ENCODE results near the gene SBK2. TPM values are rescaled to one million over a fixed set of nuclear protein-coding genes. Genes with fewer than 3 reads are reported as not detected.

SBK2 gene
- total RNA-seq, 3 donors from 2014 or later (not counting 1 experiment from before 2014, with no cell fraction given), result not detected

DNA sequence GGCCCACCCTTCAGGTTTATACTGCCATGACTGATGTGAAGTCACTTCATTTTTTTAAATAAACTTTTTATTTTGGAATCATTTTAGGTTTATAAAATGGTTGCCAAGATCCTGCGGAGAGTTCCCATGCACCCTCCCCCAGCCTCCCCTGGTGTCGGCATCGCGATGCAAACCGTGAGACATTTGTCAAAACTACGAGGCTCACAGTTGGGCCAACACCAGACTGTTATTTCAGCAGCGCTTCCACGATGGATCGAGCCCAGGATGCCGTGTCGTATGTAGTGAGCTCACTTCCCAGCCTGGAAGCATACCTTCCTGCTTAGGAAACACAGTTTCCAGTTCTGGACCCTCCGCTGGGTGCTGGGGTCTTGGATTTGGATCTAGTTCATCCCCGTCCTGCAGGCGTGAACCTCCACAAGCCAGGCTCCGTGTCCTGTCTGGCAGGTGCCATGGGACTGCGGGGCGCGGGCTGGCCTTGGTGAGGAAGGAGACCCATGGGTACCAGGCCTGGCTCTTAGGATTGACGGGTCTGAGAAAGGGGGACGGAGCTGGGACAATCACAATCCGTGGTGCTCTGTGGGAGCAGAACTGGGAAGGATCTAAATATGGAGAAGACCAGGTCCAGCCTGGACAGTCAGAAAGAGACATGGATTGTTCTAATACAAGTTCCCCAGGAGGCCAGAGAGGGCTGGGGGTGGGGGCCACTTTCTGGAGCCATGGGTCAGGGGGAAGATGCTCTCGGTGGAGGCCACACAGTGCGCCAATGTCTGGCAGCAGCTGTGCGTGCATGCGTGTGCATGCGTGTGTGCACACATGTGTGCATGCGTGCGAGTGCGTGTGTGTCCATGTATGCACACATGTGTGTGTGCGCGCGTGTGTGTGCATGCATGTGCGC lies 2.4 kb upstream of the SBK2 start:
- Mint-ChIP-seq H3K4me1 (no peaks in the 10 kb centered on the region), H3K4me3 (no peak overlapping the region), H3K27ac (no peak overlapping the region), H3K9me3 (no peaks in the 10 kb centered on the region), H3K36me3 (no peaks in the 10 kb centered on the region), H3K27me3 (ENCODE audit: low read depth in 2 of 2) (peaks cover 0 to 7% of the 10 kb centered on the region in 2 donors)
- Histone ChIP-seq H3K9me3 (ENCODE audit: control insufficient read depth, insufficient read depth, low read length) (no peaks in the 10 kb centered on the region), H3K4me1 (ENCODE audit: control insufficient read depth, insufficient read depth, low read length) (no peaks in the 10 kb centered on the region), H3K4me3 (ENCODE audit: low read length) (no peak overlapping the region), H3K27me3 (ENCODE audit: control insufficient read depth, insufficient read depth, low read length) (no peaks in the 10 kb centered on the region), H3K36me3 (ENCODE audit: control insufficient read depth, insufficient read depth, low read length) (no peaks in the 10 kb centered on the region), H3K27ac (ENCODE audit: low read length) (no peak overlapping the region)
- TF ChIP-seq, protein P1, sequence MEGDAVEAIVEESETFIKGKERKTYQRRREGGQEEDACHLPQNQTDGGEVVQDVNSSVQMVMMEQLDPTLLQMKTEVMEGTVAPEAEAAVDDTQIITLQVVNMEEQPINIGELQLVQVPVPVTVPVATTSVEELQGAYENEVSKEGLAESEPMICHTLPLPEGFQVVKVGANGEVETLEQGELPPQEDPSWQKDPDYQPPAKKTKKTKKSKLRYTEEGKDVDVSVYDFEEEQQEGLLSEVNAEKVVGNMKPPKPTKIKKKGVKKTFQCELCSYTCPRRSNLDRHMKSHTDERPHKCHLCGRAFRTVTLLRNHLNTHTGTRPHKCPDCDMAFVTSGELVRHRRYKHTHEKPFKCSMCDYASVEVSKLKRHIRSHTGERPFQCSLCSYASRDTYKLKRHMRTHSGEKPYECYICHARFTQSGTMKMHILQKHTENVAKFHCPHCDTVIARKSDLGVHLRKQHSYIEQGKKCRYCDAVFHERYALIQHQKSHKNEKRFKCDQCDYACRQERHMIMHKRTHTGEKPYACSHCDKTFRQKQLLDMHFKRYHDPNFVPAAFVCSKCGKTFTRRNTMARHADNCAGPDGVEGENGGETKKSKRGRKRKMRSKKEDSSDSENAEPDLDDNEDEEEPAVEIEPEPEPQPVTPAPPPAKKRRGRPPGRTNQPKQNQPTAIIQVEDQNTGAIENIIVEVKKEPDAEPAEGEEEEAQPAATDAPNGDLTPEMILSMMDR (IDR thresholded peaks at IDR 0.05), result no peak
- WGBS (ENCODE audit: insufficient coverage), result 95% methylated on average over 33 of the region's 33 CpGs
- DNase-seq (no peak), ATAC-seq (no peak)
- intact Hi-C loops (cut with micrococcal nuclease), result no loop called here

DNA sequence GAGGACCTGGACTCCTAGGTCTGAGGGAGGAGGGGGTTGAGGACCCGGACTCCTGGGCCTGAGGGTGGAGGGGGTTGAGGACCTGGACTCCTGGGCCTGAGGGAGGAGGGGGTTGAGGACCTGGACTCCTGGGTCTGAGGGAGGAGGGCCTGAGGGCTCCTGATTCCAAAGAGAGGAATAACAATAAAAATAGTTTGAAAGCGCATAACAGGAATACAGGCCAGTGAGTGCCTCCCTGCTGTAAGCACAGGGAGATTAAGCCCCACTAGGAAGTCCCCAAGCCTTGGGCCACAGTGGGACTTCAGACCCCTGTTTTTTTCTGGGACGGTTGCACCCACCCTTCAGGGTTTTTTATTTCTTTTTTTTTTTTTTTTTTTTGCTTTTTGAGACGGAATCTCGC lies 1.2 kb upstream of the SBK2 start:
- no peak overlapping the region for H3K27ac Mint-ChIP-seq
- Histone ChIP-seq H3K9me3 (ENCODE audit: control insufficient read depth, insufficient read depth, low read length) (no peaks in the 10 kb centered on the region), H3K36me3 (ENCODE audit: control insufficient read depth, insufficient read depth, low read length) (no peaks in the 10 kb centered on the region), H3K27me3 (ENCODE audit: control insufficient read depth, insufficient read depth, low read length) (no peaks in the 10 kb centered on the region), H3K4me3 (ENCODE audit: low read length) (no peak overlapping the region), H3K4me1 (ENCODE audit: control insufficient read depth, insufficient read depth, low read length) (no peaks in the 10 kb centered on the region), H3K27ac (ENCODE audit: low read length) (no peak overlapping the region)
- 88% methylated on average over 5 of the region's 5 CpGs for WGBS (ENCODE audit: insufficient coverage)
- no peak overlapping the region for H3K4me3 Mint-ChIP-seq
- ATAC-seq, result no peak
- H3K4me1 Mint-ChIP-seq, result no peaks in the 10 kb centered on the region
- no peaks in the 10 kb centered on the region for H3K36me3 Mint-ChIP-seq
- TF ChIP-seq, protein P1 (IDR thresholded peaks at IDR 0.05), result no peak
- no peak for DNase-seq
- no peaks in the 10 kb centered on the region for H3K9me3 Mint-ChIP-seq
- H3K27me3 Mint-ChIP-seq (ENCODE audit: low read depth in 2 of 2), result peaks cover 0 to 3% of the 10 kb centered on the region in 2 donors
- intact Hi-C loops (cut with micrococcal nuclease), result no loop called here

DNA sequence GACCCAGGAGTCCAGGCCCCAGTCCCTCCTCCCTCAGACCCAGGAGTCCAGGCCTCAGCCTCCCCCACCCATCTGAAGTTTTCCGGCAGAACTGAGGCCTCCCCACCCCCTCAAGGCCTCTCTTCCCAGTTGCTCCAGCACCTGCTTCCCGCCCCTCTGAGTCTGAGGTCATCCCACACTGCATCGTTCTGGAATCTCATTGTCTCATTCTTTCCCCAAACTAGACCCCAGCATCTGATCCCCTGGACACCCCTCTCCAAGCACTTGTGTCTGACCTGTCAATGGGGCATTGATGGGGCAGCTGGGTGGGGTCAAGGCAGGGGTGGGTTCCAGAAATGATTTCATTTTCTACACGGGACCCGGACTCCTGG lies 793 bp upstream of the SBK2 start:
- no peak overlapping the region for H3K27ac Mint-ChIP-seq
- H3K4me3 Mint-ChIP-seq, result no peak overlapping the region
- TF ChIP-seq, protein P1 (IDR thresholded peaks at IDR 0.05), result no peak
- WGBS (ENCODE audit: insufficient coverage), result 94% methylated on average over 5 of the region's 5 CpGs
- no peaks in the 10 kb centered on the region for H3K4me1 ChIP-seq (ENCODE audit: control insufficient read depth, insufficient read depth, low read length)
- no peaks in the 10 kb centered on the region for H3K9me3 Mint-ChIP-seq
- no peaks in the 10 kb centered on the region for H3K4me1 Mint-ChIP-seq
- no peak overlapping the region for H3K27ac ChIP-seq (ENCODE audit: low read length)
- no peak for DNase-seq
- H3K27me3 Mint-ChIP-seq (ENCODE audit: low read depth in 2 of 2), result peaks cover 0 to 3% of the 10 kb centered on the region in 2 donors
- H3K9me3 ChIP-seq (ENCODE audit: control insufficient read depth, insufficient read depth, low read length), result no peaks in the 10 kb centered on the region
- intact Hi-C loops (cut with micrococcal nuclease), result no loop called here
- H3K36me3 Mint-ChIP-seq, result no peaks in the 10 kb centered on the region
- no peak overlapping the region for H3K4me3 ChIP-seq (ENCODE audit: low read length)
- ATAC-seq, result no peak
- no peaks in the 10 kb centered on the region for H3K27me3 ChIP-seq (ENCODE audit: control insufficient read depth, insufficient read depth, low read length)
- no peaks in the 10 kb centered on the region for H3K36me3 ChIP-seq (ENCODE audit: control insufficient read depth, insufficient read depth, low read length)
